Measurements from ENCODE around the gene PPP1R3D.

GRCh38 chr20:59938221-59938620 is 1.9 kb downstream of the PPP1R3D start:
- TF ChIP-seq RNF2 (IDR thresholded peaks at IDR 0.05; ENCODE audit: borderline replicate concordance, low read depth, low read length, missing control alignments, poor library complexity, severe bottlenecking), result no peak
- no peak for TF ChIP-seq RAD21 (IDR thresholded peaks at IDR 0.05 in 1 of 2, conservative IDR thresholded peaks at IDR 0.05 in 1 of 2; ENCODE audit: low read depth in 2 of 2, low read length in 2 of 2)
- no peak for TF ChIP-seq EZH2 (IDR thresholded peaks at IDR 0.05; ENCODE audit: low read depth, low read length, severe bottlenecking)
- no peak for TF ChIP-seq CTCF (IDR thresholded peaks at IDR 0.05; ENCODE audit: control extremely low read depth in 1 of 3, insufficient read depth in 1 of 3, low read depth in 1 of 3, low read length in 3 of 3)
- TF ChIP-seq POLR2AphosphoS5 (IDR thresholded peaks at IDR 0.05; ENCODE audit: low read depth, low read length), result no peak
- no peak for TF ChIP-seq POLR2A (IDR thresholded peaks at IDR 0.05; ENCODE audit: control extremely low read depth in 1 of 2, low read depth in 2 of 2, low read length in 2 of 2)
- no peak for TF ChIP-seq FOSL1 (IDR thresholded peaks at IDR 0.05; ENCODE audit: insufficient read depth, low read depth, low read length)
- TF ChIP-seq KDM1A (IDR thresholded peaks at IDR 0.05; ENCODE audit: borderline replicate concordance, low read length), result no peak
- TF ChIP-seq CEBPB (IDR thresholded peaks at IDR 0.05; ENCODE audit: low read depth, low read length), result no peak

All from H1 (cell line).